Stimulated activated effector memory CD8-positive, alpha-beta T cell treated with anti-CD3 and anti-CD28 coated beads, Interleukin-12 subunit alpha, Interleukin-12 subunit beta, amount 100 ng/mL, for 72 hours (primary cell): ENCODE measurements around the gene SOX11.

ENCODE experiments used
- ATAC-seq: fragments of 150-1000 bp; cut with Tn5 transposase; 2 replicates; pipeline ENCODE4 v1.10.0; 2021
- DNase-seq, 2 donors: peaks; one replicate each; pipeline ENCODE4 v3.0.0; 2021 to 2022; ENCODE audit warnings: low spot score in 2 of 2
- H3K27ac Mint-ChIP-seq: one replicate; pipeline ENCODE4 v1.8.0; 2022; ENCODE audit warnings: mild to moderate bottlenecking, mixed read lengths
- H3K36me3 Mint-ChIP-seq: one replicate; pipeline ENCODE4 v1.8.0; 2022; ENCODE audit warnings: mild to moderate bottlenecking, mixed read lengths
- H3K4me1 Mint-ChIP-seq: one replicate; pipeline ENCODE4 v1.8.0; 2022; ENCODE audit warnings: mixed read lengths
- H3K4me3 Mint-ChIP-seq: one replicate; pipeline ENCODE4 v1.8.0; 2022; ENCODE audit warnings: mild to moderate bottlenecking, mixed read lengths
- H3K9me3 Mint-ChIP-seq: one replicate; pipeline ENCODE4 v1.8.0; 2022; ENCODE audit warnings: mixed read lengths

SOX11 gene

GRCh38 chr2:5685225-5685624 is 7.0 kb upstream of the SOX11 start:
- no peak for DNase-seq
- Mint-ChIP-seq H3K36me3 (no peaks in the 10 kb centered on the region), H3K4me1 (no peaks in the 10 kb centered on the region), H3K9me3 (peaks cover 15% of the 10 kb centered on the region), H3K27ac (no peak overlapping the region), H3K4me3 (no peak overlapping the region)
- ATAC-seq: no peak

DNA sequence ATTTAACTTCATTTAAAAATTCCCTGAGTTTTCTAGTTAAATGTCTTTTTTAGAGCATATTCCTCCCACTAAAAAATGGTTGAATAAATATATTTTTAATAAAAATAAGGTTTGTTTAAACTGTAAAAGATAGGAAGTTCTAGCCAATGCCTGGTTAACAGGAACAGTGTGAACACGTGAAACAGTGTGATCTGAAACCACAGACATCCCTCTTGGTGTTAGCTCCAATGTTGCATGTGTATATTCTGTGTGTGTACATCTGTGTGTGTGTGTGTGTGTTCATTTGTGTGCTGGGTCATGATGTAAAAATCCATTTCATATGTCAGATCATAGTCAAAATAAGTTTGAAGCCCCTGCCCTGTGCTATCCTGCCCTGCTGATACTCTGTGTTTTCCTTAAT is 6.1 kb upstream of the SOX11 start:
- H3K4me1 Mint-ChIP-seq: no peaks in the 10 kb centered on the region
- H3K9me3 Mint-ChIP-seq: peaks cover 12% of the 10 kb centered on the region
- no peak for DNase-seq
- H3K27ac Mint-ChIP-seq: no peak overlapping the region
- no peaks in the 10 kb centered on the region for H3K36me3 Mint-ChIP-seq
- no peak for ATAC-seq
- no peak overlapping the region for H3K4me3 Mint-ChIP-seq

DNA sequence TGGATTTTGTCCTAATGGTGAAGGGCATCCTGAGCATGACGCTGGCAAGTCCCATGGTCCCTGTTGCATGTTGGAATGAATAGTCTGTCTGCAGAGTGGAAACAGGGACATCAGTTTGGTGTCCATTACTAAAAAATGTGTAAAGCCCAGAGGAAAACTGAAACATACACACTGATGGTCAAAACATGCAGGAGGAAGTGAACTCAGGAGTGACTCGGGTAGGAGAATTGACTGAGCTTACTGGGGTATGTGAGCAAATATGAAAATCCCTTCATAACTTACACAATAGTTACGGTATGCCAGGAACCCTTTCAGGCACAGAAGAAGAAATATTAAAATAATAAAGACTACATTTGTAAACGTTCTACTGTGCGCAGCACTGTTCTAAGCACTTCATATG is 5.6 kb upstream of the SOX11 start:
- H3K4me3 Mint-ChIP-seq: no peak overlapping the region
- DNase-seq (no peak), ATAC-seq (no peak)
- no peaks in the 10 kb centered on the region for H3K36me3 Mint-ChIP-seq
- peaks cover 8% of the 10 kb centered on the region for H3K9me3 Mint-ChIP-seq
- no peaks in the 10 kb centered on the region for H3K4me1 Mint-ChIP-seq
- H3K27ac Mint-ChIP-seq: no peak overlapping the region

- ATAC-seq (no peak), DNase-seq (no peak)
- no peaks in the 10 kb centered on the region for H3K4me1 Mint-ChIP-seq
- peaks cover 4% of the 10 kb centered on the region for H3K9me3 Mint-ChIP-seq
- H3K36me3 Mint-ChIP-seq: no peaks in the 10 kb centered on the region
- H3K4me3 Mint-ChIP-seq: no peak overlapping the region
- H3K27ac Mint-ChIP-seq: no peak overlapping the region
Observed at GRCh38 chr2:5689750-5690149, 2.4 kb upstream of the SOX11 start.

GRCh38 chr2:5690286-5690685 is 1.9 kb upstream of the SOX11 start:
- H3K36me3 Mint-ChIP-seq: no peaks in the 10 kb centered on the region
- no peak overlapping the region for H3K27ac Mint-ChIP-seq
- H3K4me1 Mint-ChIP-seq: no peaks in the 10 kb centered on the region
- ATAC-seq (no peak), DNase-seq (no peak)
- peaks cover 4% of the 10 kb centered on the region for H3K9me3 Mint-ChIP-seq
- no peak overlapping the region for H3K4me3 Mint-ChIP-seq

GRCh38 chr2:5690718-5691220 is 1.4 kb upstream of the SOX11 start:
- H3K4me1 Mint-ChIP-seq: no peaks in the 10 kb centered on the region
- no peak overlapping the region for H3K4me3 Mint-ChIP-seq
- H3K36me3 Mint-ChIP-seq: no peaks in the 10 kb centered on the region
- H3K9me3 Mint-ChIP-seq: peaks cover 4% of the 10 kb centered on the region
- ATAC-seq (no peak), DNase-seq (no peak)
- H3K27ac Mint-ChIP-seq: no peak overlapping the region

DNA sequence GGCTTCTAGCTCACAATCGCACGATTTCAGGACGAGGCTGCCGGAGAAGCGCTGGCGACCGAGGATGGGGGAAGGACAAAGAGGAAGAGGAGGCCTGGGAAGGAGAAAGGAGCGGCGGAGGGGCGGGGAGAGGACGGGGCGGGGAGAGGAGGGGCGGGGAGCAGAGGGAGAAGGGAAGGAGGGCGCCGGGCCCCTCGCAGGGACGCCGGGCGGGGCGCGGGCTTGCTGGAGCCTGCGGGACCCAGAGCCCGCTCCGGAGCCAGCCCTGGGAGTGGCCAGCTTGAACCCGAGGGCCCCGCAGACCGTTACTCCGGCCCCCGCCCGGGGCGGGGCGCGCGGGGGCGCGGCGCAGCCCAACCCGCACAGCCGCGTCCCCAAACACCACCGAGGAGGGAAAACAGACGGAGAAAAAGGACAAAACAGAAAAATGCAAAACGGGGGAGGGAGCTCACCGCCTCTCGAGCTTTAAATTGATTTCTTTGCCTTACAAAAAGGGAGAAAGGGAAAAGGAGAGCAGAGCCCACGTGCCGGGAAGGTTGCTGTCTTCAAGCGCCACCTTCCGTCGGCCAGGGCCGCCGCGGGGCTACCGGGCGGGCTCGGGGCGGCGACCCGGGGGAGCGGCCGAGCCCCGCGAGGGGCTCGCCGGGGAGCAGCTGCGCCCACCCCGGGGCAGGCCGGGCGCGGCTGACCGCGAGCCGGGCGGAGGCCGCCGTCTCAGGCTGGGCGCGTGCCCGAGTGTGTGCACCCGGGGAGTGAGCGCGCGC is 781 bp upstream of the SOX11 start:
- Mint-ChIP-seq H3K4me1 (no peaks in the 10 kb centered on the region), H3K27ac (no peak overlapping the region), H3K4me3 (no peak overlapping the region), H3K36me3 (no peaks in the 10 kb centered on the region), H3K9me3 (peaks cover 4% of the 10 kb centered on the region)
- no peak for DNase-seq
- no peak for ATAC-seq

- H3K4me1 Mint-ChIP-seq: no peaks in the 10 kb centered on the region
- DNase-seq (no peak), ATAC-seq (no peak)
- no peak overlapping the region for H3K4me3 Mint-ChIP-seq
- no peak overlapping the region for H3K27ac Mint-ChIP-seq
- H3K36me3 Mint-ChIP-seq: no peaks in the 10 kb centered on the region
- peaks cover 4% of the 10 kb centered on the region for H3K9me3 Mint-ChIP-seq
Observed at GRCh38 chr2:5692561-5693286, 540 bp downstream of the SOX11 start.

GRCh38 chr2:5693287-5694201 is 1.4 kb downstream of the SOX11 start:
- Mint-ChIP-seq H3K9me3 (peaks cover 4% of the 10 kb centered on the region), H3K27ac (no peak overlapping the region), H3K4me1 (no peaks in the 10 kb centered on the region), H3K36me3 (no peaks in the 10 kb centered on the region), H3K4me3 (no peak overlapping the region)
- DNase-seq (no peak), ATAC-seq (no peak)

GRCh38 chr2:5694306-5694705 is 2.1 kb downstream of the SOX11 start:
- ATAC-seq: no peak
- Mint-ChIP-seq H3K36me3 (no peaks in the 10 kb centered on the region), H3K9me3 (peaks cover 4% of the 10 kb centered on the region), H3K4me1 (no peaks in the 10 kb centered on the region), H3K4me3 (no peak overlapping the region), H3K27ac (no peak overlapping the region)
- no peak for DNase-seq

DNA sequence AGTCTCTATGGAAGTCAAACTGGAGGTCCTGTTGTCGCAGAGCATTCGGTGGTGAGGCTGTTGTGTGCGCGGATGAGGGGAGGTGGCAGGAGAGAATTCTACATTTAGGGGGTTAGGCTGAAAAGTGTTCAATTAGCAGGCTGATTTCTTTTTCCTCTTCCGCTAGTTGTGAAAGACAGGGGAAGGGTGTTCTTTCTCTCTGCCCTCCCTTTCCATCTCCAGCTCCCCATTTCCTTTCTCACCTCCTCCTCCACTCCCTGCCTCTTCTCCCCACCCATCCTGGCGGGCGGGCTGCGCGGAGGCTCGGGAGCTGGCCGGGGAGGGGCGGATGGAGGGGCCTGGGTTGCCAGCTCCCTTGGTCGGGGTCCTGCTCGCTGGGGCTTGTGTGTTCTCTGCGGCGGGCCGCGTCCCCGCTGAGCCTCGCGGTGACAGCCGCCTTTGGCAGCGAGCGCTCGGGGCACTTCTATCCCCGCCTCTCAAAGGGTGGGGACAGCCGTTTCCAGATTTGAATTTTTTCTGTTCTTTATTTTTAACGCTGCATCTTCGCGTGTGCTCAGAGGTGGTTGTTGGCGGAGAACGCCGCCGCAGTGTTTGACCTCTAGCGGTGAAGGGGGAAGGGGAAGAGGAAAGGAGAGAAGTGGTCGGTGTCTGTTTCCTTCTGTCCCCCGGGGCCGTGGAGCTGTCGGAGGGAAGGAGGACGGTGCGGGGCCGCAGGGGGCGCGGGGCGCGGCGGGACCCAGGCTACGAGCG is 3.6 kb downstream of the SOX11 start:
- ATAC-seq (no peak), DNase-seq (no peak)
- Mint-ChIP-seq H3K27ac (no peak overlapping the region), H3K9me3 (peaks cover under 1% of the 10 kb centered on the region), H3K4me1 (no peaks in the 10 kb centered on the region), H3K4me3 (no peak overlapping the region), H3K36me3 (no peaks in the 10 kb centered on the region)

DNA sequence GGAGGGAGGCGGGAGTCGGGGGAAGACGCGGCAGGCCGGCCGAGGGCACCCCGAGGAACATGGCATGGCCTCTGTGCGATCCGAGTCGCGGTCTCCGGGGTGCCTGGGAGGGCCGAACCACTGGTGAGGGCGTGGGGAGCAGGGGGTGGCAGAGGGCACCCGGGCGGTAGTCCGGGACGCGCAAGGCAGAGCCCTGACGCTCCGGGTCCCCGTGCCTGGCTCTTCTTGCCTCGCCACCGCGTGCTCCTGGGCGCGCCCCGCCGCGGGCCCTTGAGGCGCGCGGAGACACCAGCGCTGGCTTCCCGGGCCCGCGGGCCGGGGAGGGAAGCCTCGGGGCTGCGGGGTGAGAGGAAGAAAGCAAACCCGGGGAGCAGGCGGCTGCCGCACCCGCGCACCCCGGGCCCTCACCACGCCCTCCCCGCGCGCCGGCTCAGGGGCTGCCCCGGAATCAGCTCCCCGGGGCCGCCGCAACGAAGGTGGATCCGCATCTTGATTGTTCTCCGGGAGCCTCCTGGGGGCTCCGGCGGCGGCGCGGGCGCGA is 4.3 kb downstream of the SOX11 start:
- no peak overlapping the region for H3K4me3 Mint-ChIP-seq
- H3K4me1 Mint-ChIP-seq: no peaks in the 10 kb centered on the region
- peak; percentile 16 for ATAC-seq
- H3K36me3 Mint-ChIP-seq: no peaks in the 10 kb centered on the region
- no peak overlapping the region for H3K27ac Mint-ChIP-seq
- no peak for DNase-seq
- H3K9me3 Mint-ChIP-seq: no peaks in the 10 kb centered on the region

- H3K4me3 Mint-ChIP-seq: no peak overlapping the region
- DNase-seq: no peak
- H3K36me3 Mint-ChIP-seq: no peaks in the 10 kb centered on the region
- no peaks in the 10 kb centered on the region for H3K4me1 Mint-ChIP-seq
- no peak overlapping the region for H3K27ac Mint-ChIP-seq
- no peaks in the 10 kb centered on the region for H3K9me3 Mint-ChIP-seq
- no peak for ATAC-seq
Observed at GRCh38 chr2:5696945-5697521, 4.8 kb downstream of the SOX11 start.

DNA sequence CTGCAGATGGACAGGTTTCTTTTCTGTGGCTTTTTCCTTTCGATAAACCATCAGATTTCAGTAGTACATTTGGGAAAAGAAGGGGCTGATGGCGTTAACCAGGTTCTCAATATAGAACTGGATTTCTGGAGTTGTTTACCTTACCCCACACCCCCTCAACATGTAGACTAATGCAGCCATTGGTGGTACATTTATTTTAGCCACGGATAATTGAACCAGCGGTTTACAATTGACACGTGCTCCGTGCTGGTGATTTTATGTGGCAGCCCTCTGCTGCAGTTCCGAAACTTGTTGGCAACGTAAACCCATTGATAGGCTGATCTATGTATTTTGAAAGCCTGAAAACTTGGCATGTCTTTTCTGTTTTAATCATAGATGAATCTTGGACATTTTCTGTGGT is 5.4 kb downstream of the SOX11 start:
- Mint-ChIP-seq H3K4me3 (no peak overlapping the region), H3K36me3 (no peaks in the 10 kb centered on the region), H3K4me1 (no peaks in the 10 kb centered on the region), H3K27ac (no peak overlapping the region), H3K9me3 (no peaks in the 10 kb centered on the region)
- no peak for ATAC-seq
- DNase-seq: no peak
